Muscle layer of colon (tissue), 2 donors: ENCODE data around the gene NPY.

ENCODE experiments used
- H3K27ac ChIP-seq: one replicate; pipeline ENCODE4 v1.7.0; 2013; ENCODE audit warnings: low read depth, mild to moderate bottlenecking, low read length, moderate library complexity
- H3K27me3 ChIP-seq, 2 donors: one replicate each; pipeline ENCODE4 v1.7.0; 2013; ENCODE audit warnings: low read length in 2 of 2, mild to moderate bottlenecking in 2 of 2; ENCODE audit not compliant: insufficient read depth in 2 of 2, control insufficient read depth in 1 of 2
- H3K36me3 ChIP-seq: one replicate; pipeline ENCODE4 v1.7.0; 2013; ENCODE audit warnings: mild to moderate bottlenecking, low read length; ENCODE audit not compliant: insufficient read depth
- H3K4me1 ChIP-seq: one replicate; pipeline ENCODE4 v1.7.0; 2013; ENCODE audit warnings: mild to moderate bottlenecking, low read length; ENCODE audit not compliant: insufficient read depth
- H3K4me3 ChIP-seq, 2 donors: one replicate each; pipeline ENCODE4 v1.7.0; 2013; ENCODE audit warnings: low read length in 2 of 2, low read depth in 1 of 2, mild to moderate bottlenecking in 1 of 2, moderate library complexity in 1 of 2
- H3K9ac ChIP-seq: one replicate; pipeline ENCODE4 v1.7.0; 2013; ENCODE audit warnings: low read length
- H3K9me3 ChIP-seq: one replicate; pipeline ENCODE4 v1.7.0; 2013; ENCODE audit warnings: mild to moderate bottlenecking, low read length
- donor health status: abdominal sarcoma.
- donor health status: Adenocarcinoma of cecum.

The NPY gene

GRCh38 chr7:24340727-24341126 lies 56.7 kb downstream of the NPY start:
- Histone ChIP-seq H3K4me3 (no peak overlapping the region), H3K9ac (no peak overlapping the region), H3K27ac (no peak overlapping the region)

More at GRCh38 chr7:24340727-24341126, 56.7 kb downstream of the NPY start:
- no peaks in the 10 kb centered on the region for H3K4me1 ChIP-seq
- H3K36me3 ChIP-seq, result no peaks in the 10 kb centered on the region
- H3K27me3 ChIP-seq, result no peaks in the 10 kb centered on the region
- H3K9me3 ChIP-seq, result no peaks in the 10 kb centered on the region
